ENCODE data around the gene HIVEP3. TPM values are rescaled to one million over a fixed set of nuclear protein-coding genes. Genes with fewer than 3 reads are reported as not detected.

HIVEP3 gene
- polyA plus RNA-seq, 1 donor (not counting 4 experiments of a cell fraction or from before 2014, with no cell fraction given), result 1.1 TPM

GRCh38 chr1:41521766-41522165 is 397.0 kb downstream of the HIVEP3 start:
- DNase-seq (ENCODE audit: low read depth, low spot score) (no peak), FAIRE-seq (no peak)
- Histone ChIP-seq H3K9ac (ENCODE audit: control insufficient read depth, extremely low read depth, insufficient read depth, low read length) (no peak overlapping the region), H3K9me3 (ENCODE audit: control insufficient read depth, low read depth, low read length) (no peaks in the 10 kb centered on the region), H3K79me2 (ENCODE audit: control insufficient read depth, insufficient read depth, low read length) (no peaks in the 10 kb centered on the region), H4K20me1 (ENCODE audit: control insufficient read depth, extremely low read depth, insufficient read depth, low read length) (no peaks in the 10 kb centered on the region), H2AFZ (ENCODE audit: control insufficient read depth, low read length) (no peak overlapping the region), H3K9me1 (ENCODE audit: control insufficient read depth, extremely low read depth, insufficient read depth, low read length) (no peaks in the 10 kb centered on the region), H3K4me3 (ENCODE audit: control insufficient read depth in 2 of 3, extremely low read depth in 1 of 3, insufficient read depth in 2 of 3, low read depth in 1 of 3, low read length in 3 of 3) (no peak overlapping the region), H3K36me3 (ENCODE audit: control insufficient read depth in 2 of 2, extremely low read depth in 1 of 2, insufficient read depth in 2 of 2, low read length in 2 of 2) (no peaks in the 10 kb centered on the region), H3K4me1 (ENCODE audit: control insufficient read depth, extremely low read depth, insufficient read depth, low read length) (no peaks in the 10 kb centered on the region), H3K4me2 (ENCODE audit: control insufficient read depth, extremely low read depth, insufficient read depth, low read depth, low read length) (no peak overlapping the region), H3K27me3 (ENCODE audit: control insufficient read depth, extremely low read depth, insufficient read depth, low read length) (peaks cover 3% of the 10 kb centered on the region), H3K27ac (ENCODE audit: control insufficient read depth, insufficient read depth, low read length) (no peak overlapping the region)
- dilution Hi-C loops (cut with MboI; ENCODE audit: extremely low pct_ligation_motif_present, low sequenced_read_pairs), result no loop called here
- TF ChIP-seq EZH2 (IDR thresholded peaks at IDR 0.05; ENCODE audit: low read length) (no peak), CTCF (optimal IDR thresholded peaks at IDR 0.05 in 1 of 3, IDR thresholded peaks at IDR 0.05 in 1 of 3, conservative IDR thresholded peaks at IDR 0.05 in 1 of 3; ENCODE audit: extremely low read depth in 1 of 3, insufficient read depth in 2 of 3, low read length in 3 of 3) (no peak)

- H3K4me3 ChIP-seq (ENCODE audit: control insufficient read depth in 2 of 3, extremely low read depth in 1 of 3, insufficient read depth in 2 of 3, low read depth in 1 of 3, low read length in 3 of 3), result no peak overlapping the region
- H3K9ac ChIP-seq (ENCODE audit: control insufficient read depth, extremely low read depth, insufficient read depth, low read length), result no peak overlapping the region
- no peak for TF ChIP-seq CTCF (optimal IDR thresholded peaks at IDR 0.05 in 1 of 3, IDR thresholded peaks at IDR 0.05 in 1 of 3, conservative IDR thresholded peaks at IDR 0.05 in 1 of 3; ENCODE audit: extremely low read depth in 1 of 3, insufficient read depth in 2 of 3, low read length in 3 of 3)
- TF ChIP-seq EZH2 (IDR thresholded peaks at IDR 0.05; ENCODE audit: low read length), result no peak
- no peak overlapping the region for H3K4me2 ChIP-seq (ENCODE audit: control insufficient read depth, extremely low read depth, insufficient read depth, low read depth, low read length)
- H3K9me1 ChIP-seq (ENCODE audit: control insufficient read depth, extremely low read depth, insufficient read depth, low read length), result no peaks in the 10 kb centered on the region
- H3K79me2 ChIP-seq (ENCODE audit: control insufficient read depth, insufficient read depth, low read length), result no peaks in the 10 kb centered on the region
- H2AFZ ChIP-seq (ENCODE audit: control insufficient read depth, low read length), result no peak overlapping the region
- peaks cover 3% of the 10 kb centered on the region for H3K27me3 ChIP-seq (ENCODE audit: control insufficient read depth, extremely low read depth, insufficient read depth, low read length)
- no peaks in the 10 kb centered on the region for H3K9me3 ChIP-seq (ENCODE audit: control insufficient read depth, low read depth, low read length)
- dilution Hi-C loops (cut with MboI; ENCODE audit: extremely low pct_ligation_motif_present, low sequenced_read_pairs), result no loop called here
- H3K36me3 ChIP-seq (ENCODE audit: control insufficient read depth in 2 of 2, extremely low read depth in 1 of 2, insufficient read depth in 2 of 2, low read length in 2 of 2), result no peaks in the 10 kb centered on the region
- DNase-seq (ENCODE audit: low read depth, low spot score), result no peak
- H3K27ac ChIP-seq (ENCODE audit: control insufficient read depth, insufficient read depth, low read length), result no peak overlapping the region
- FAIRE-seq, result no peak
- H4K20me1 ChIP-seq (ENCODE audit: control insufficient read depth, extremely low read depth, insufficient read depth, low read length), result no peaks in the 10 kb centered on the region
- H3K4me1 ChIP-seq (ENCODE audit: control insufficient read depth, extremely low read depth, insufficient read depth, low read length), result no peaks in the 10 kb centered on the region
These were observed 397.6 kb downstream of the HIVEP3 start for GRCh38 chr1:41520951-41521752.

All from keratinocyte (primary cell).